ENCODE results near the gene PRR35. TPM values are rescaled to one million over a fixed set of nuclear protein-coding genes. Genes with fewer than 3 reads are reported as not detected.

PRR35 gene
- total RNA-seq, 1 experiment from 2014 or later: not detected

DNA sequence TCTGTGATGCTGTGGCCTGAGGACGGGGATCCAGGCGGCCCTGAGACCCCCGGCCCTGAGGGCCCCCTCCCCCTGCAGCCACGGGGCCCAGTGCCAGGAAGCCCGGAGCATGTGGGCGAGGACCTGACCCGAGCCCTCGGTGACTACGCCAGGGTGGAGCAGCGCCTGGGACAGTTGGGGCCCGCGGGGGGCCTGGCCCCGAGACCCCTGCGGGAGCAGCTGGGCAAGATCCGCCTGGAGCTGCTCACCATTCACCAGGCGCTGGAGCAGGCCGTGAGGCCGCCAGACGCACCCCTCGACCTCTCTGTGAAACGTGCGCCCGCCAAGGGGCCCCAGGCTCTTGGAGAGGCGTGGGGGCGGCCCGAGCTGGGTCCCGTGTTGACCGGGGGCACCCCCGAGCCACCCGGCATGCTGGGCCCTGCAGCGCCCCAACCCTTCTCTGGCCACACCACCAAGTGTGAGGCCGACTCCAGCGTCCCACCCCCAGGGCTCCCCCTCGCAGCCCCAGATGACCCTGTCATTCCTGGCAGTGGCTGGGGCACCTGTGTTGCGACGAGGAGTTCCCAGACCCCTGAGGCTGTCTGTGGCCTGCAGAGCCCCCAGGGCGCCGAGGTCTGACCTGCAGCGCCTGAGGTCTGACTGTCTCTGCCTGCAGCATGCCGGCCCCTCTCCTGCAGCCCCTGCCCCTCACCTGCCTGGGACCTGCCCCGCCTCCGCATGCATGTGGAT, 4.7 kb downstream of the PRR35 start:
- DNase-seq (ENCODE audit: low spot score): no peak

- DNase-seq (ENCODE audit: low spot score): no peak
These were observed 5.5 kb downstream of the PRR35 start for GRCh38 chr16:565419-566330.

DNA sequence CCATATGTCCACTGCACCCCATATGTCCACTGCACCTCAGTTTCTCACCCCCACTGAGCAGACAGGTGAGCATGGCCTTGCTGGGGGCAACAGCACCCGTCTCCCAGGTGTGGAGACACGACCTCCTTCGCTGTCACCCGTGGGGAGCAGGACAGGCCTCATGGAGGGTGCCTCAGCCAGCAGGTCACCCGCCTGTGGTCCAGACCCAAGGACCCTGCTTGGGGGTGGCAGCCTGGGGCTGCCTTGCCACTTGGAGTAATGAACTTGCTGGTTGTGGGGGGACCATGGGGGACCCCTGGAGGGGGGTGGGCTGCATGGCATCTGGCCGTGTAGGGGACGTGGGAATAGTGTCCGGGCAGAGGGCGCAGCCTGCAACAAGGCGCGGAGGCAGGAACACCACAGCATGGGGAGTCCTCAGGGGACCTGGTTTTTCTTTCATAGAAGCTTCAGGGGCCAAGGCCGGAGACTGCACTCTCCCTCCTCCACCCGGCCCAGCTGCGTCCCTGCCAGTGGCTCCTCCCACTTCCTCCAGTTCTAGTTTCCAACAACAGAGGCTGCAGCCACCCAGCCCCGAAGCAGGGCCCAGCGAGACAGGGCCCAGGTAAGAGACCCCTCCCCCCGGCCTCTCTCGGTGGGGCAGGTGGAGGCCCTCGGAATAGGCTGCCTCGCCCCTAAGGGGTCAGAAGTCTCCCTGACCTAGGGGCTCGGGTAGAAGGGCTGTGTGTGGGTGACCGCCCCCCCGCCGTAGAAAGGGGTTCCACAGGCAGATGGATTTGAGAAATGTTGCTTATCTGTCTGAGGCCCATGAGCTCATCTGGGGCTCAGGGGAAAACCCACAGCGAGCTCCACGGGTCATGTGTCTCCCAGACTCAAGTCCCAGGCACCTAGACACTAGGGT, 6.5 kb downstream of the PRR35 start, which contains the start of gene NHLRC4:
Gene NHLRC4, plus strand, starts transcription at position 531 of the 898 bp plus-strand sequence. CDS start 1,043 bp downstream, outside the sequence.
- no peak for DNase-seq (ENCODE audit: low spot score)

GRCh38 chr16:567373-568256, 7.4 kb downstream of the PRR35 start:
- no peak for DNase-seq (ENCODE audit: low spot score)

- no peak for DNase-seq (ENCODE audit: low spot score)
These were observed 8.4 kb downstream of the PRR35 start for GRCh38 chr16:568401-569258.

GRCh38 chr16:569445-570254, 9.5 kb downstream of the PRR35 start, which contains the start of gene PIGQ:
Gene PIGQ (plus strand): TSS chr16:569968. CDS start chr16:574075, 4,107 bp downstream.
- DNase-seq (ENCODE audit: low spot score): peak; percentile 40

- DNase-seq (ENCODE audit: low spot score): no peak
These were observed 12.9 kb downstream of the PRR35 start for GRCh38 chr16:572865-573650.

- DNase-seq (ENCODE audit: low spot score): no peak
These were observed 14.0 kb downstream of the PRR35 start for GRCh38 chr16:574021-574760.

DNA sequence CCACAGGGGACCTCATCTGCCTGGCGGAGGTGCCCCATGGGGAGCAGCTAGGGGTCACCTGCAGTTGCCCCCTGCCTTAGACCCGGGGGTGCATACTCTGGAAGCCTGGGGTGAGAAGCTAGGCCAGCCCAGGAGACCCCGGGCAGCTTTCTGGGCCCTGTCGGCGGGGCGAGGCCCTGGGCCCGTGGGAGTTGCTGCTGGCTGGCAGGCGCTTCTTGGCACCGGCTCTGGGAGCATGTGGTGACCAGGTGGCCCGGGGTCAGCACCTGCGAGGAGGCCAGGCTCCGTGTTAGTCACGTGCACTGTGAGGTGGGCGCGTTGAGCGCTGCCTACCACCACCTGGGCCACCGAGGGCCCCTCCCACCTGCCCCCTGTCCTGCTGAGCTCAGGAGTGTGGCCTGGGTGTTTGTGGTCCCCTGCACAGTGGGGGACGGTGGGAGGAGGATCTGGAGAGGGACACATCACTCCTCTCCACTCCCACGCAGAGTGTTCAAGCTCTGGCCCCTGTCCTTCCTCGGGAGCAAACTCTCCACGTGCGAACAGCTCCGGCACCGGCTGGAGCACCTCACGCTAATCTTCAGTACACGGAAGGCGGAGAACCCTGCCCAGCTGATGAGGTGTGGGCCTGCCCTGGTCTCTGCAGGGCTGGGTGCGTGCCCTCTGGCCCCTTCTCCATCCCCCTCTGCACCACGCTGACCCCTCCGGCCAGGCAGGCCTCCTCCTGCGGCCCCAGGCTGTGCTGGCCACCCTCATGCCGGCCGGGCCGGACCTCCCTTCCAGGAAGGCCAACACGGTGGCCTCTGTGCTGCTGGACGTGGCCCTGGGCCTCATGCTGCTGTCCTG, 15.4 kb downstream of the PRR35 start:
- DNase-seq (ENCODE audit: low spot score): no peak

DNA sequence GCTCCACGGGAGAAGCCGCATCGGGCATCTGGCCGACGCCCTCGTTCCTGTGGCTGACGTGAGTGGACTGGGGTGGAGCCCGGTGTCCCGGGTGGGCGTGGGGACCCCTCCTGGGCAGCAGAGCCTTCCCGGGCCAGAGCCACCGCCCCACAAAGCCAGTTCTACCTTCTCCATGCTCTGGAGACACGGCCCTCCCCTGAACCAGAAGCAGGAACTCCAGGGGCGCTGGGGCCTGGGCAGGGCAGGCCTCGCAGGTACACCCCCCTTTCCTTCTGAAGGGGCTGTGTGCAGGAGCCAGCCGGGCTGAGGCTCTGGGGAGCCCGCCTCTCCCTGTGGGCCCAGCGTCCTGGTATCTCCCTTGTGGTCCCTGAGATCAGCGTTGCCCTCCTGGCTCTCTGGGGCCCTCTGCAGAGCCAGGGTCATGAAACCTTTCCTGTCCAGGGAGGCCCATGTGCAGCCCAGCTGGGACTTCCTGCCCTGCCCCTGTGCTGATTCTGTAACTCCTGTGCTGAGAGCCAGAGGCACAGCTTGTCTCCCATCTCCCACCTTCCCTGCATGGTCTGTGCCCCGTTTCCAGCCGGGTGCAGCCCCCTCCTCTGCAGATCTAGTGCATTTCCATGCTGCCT, 16.1 kb downstream of the PRR35 start:
- no peak for DNase-seq (ENCODE audit: low spot score)

DNA sequence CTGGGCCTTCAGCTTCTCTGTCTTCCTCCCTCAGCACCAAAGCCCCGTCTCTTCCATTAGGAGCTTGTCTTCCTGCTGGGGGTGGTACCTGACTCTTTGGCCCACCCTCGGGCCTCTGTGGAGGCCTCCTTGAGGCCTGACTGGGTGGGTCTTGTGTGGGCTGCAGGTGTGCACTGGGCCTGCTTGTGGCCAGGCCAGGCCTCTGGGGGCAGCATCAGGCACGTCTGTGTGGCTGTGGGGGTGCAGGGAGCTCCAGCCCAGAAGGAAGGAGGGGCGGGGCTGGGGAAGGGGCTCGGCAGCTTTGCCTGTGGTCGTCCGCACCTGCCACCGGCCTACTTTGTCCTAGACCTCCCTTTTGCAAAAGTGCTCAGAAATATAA, 16.6 kb downstream of the PRR35 start:
- DNase-seq (ENCODE audit: low spot score): no peak

DNA sequence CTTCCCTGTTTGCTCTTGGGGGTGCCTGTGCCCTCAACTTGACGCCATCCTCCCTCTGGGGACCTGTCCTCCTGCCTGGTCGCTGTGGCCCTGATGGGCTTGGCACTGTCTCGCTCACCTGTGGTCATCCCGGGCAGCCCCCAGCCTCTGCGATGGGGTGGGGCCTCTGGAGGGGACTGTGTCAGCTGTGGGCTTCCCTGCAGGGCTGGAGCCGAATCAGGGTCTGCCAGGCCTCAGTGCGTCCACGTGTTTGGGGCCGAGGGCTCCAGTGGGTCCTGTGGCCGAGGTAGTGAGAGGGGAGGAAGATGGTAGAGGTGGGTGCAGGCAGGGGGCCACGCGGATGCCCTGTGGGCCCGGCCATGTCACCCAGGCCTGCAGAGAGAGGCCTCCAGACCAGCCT, 17.6 kb downstream of the PRR35 start:
- no peak for DNase-seq (ENCODE audit: low spot score)

- no peak for DNase-seq (ENCODE audit: low spot score)
These were observed 18.2 kb downstream of the PRR35 start for GRCh38 chr16:578232-578869.

DNA sequence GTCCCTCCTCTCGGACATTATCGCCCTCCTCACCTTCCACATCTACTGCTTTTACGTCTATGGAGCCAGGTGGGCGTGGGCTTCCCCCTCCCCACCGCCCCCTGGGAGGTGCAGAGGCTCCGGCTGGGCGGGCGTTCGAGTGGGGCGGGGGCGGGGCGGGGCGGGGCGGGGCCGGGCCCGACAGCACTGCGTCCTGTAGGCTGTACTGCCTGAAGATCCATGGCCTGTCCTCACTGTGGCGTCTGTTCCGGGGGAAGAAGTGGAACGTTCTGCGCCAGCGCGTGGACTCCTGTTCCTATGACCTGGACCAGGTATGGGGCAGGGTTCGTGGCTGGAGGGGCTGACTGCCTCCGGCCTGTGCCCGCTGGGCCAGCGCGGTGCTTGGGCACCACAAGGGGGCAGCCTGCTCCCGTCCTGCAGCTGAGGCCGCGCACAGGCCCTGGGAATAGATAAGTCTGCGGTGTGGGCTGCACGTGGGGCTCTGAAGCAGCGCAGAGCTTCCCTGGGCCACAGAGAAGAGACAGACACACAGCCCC, 18.7 kb downstream of the PRR35 start:
- no peak for DNase-seq (ENCODE audit: low spot score)

All from A172 (cell line).